ENCODE data around the gene EHBP1.
A peak's percentile ranks its signal among the peaks of the same experiment; 100 is the strongest.
"Not testable (repeated sequence)": the region's sequence is repeated elsewhere in the genome, so short reads cannot be mapped to it uniquely, and the experiment has no call there.

The EHBP1 gene

GRCh38 chr2:62736899-62737559, 31.5 kb downstream of the EHBP1 start:
- no peak for DNase-seq

- DNase-seq: no peak
These were observed 33.7 kb downstream of the EHBP1 start for GRCh38 chr2:62738981-62739936.

- DNase-seq: peak in 1 of 3 experiments; percentile 35
These were observed 34.7 kb downstream of the EHBP1 start for GRCh38 chr2:62740221-62740620.

GRCh38 chr2:62741127-62741526, 35.6 kb downstream of the EHBP1 start:
- DNase-seq: no peak

- no peak for DNase-seq
These were observed 36.6 kb downstream of the EHBP1 start for GRCh38 chr2:62741954-62742722.

GRCh38 chr2:62743506-62743905, 38.0 kb downstream of the EHBP1 start:
- no peak for DNase-seq

- DNase-seq: no peak
These were observed 39.1 kb downstream of the EHBP1 start for GRCh38 chr2:62744603-62745002.

GRCh38 chr2:62745891-62746481, 40.5 kb downstream of the EHBP1 start:
- no peak for DNase-seq

GRCh38 chr2:62747169-62747568, 41.7 kb downstream of the EHBP1 start:
- no peak for DNase-seq

- no peak for DNase-seq
These were observed 42.4 kb downstream of the EHBP1 start for GRCh38 chr2:62747876-62748275.

GRCh38 chr2:62749111-62749510, 43.6 kb downstream of the EHBP1 start:
- DNase-seq: not testable (repeated sequence)

GRCh38 chr2:62757029-62757428, 51.5 kb downstream of the EHBP1 start:
- no peak for DNase-seq

- DNase-seq: peak in 2 of 3 experiments; percentile 24 to 52
These were observed 54.5 kb downstream of the EHBP1 start for GRCh38 chr2:62760026-62760425.

GRCh38 chr2:62760555-62760954, 55.0 kb downstream of the EHBP1 start:
- DNase-seq: no peak

GRCh38 chr2:62765619-62766376, 60.3 kb downstream of the EHBP1 start:
- DNase-seq: no peak

- no peak for DNase-seq
These were observed 63.1 kb downstream of the EHBP1 start for GRCh38 chr2:62768615-62769014.

- DNase-seq: no peak
These were observed 65.1 kb downstream of the EHBP1 start for GRCh38 chr2:62770629-62771028.

- peak; percentile 18 to 75 (median 55) for DNase-seq
These were observed 69.2 kb downstream of the EHBP1 start for GRCh38 chr2:62774555-62775366.

- DNase-seq: no peak
These were observed 69.8 kb downstream of the EHBP1 start for GRCh38 chr2:62775367-62775668.

- DNase-seq: no peak
These were observed 78.2 kb downstream of the EHBP1 start for GRCh38 chr2:62783679-62784078.

GRCh38 chr2:62784341-62784740, 78.8 kb downstream of the EHBP1 start:
- no peak for DNase-seq
